Peyer's patch (tissue), 4 donors: Measurements from ENCODE around the gene PITX1. TPM values are rescaled to one million over a fixed set of nuclear protein-coding genes. Genes with fewer than 3 reads are reported as not detected.
"Not testable (repeated sequence)": the region's sequence is repeated elsewhere in the genome, so short reads cannot be mapped to it uniquely, and the experiment has no call there.

ENCODE experiments used
- DNase-seq, 3 donors: peaks; one replicate each; pipeline ENCODE4 v3.0.0-alpha.2; 2017 to 2019
- H3K27ac ChIP-seq, 4 donors: fragments of 200-600 bp; sonication (generic); one replicate each; pipeline ENCODE4 v1.5.1; 2016 to 2019
- H3K27me3 ChIP-seq, 2 donors: fragments of 200-600 bp; sonication (generic); one replicate each; pipeline ENCODE4 v1.5.1; 2019
- H3K36me3 ChIP-seq, 3 donors: fragments of 200-600 bp; sonication (generic); one replicate each; pipeline ENCODE4 v1.5.1; 2016 to 2019
- H3K4me1 ChIP-seq, 4 donors: fragments of 200-600 bp; sonication (generic); one replicate each; pipeline ENCODE4 v1.5.1; 2016 to 2019
- H3K4me3 ChIP-seq, 4 donors: fragments of 200-600 bp; sonication (generic); 1 replicate in 3 of 4; 2 replicates in 1 of 4; pipeline ENCODE4 v1.5.1; 2016 to 2019; ENCODE audit warnings: mild to moderate bottlenecking in 1 of 4
- H3K9me3 ChIP-seq, 4 donors: fragments of 200-600 bp; sonication (generic); one replicate each; pipeline ENCODE4 v1.5.1; 2016 to 2019; ENCODE audit warnings: mild to moderate bottlenecking in 1 of 4
- CTCF ChIP-seq, 6 experiments: fragments of 450-650 bp in 4 of 6; fragments of 200-600 bp in 2 of 6; sonication (generic) in 1 of 6; IDR thresholded peaks; one replicate each; pipeline ENCODE4 v1.5.1; 2017 to 2019; ENCODE audit warnings: antibody characterized with exemption in 6 of 6, mild to moderate bottlenecking in 3 of 6, moderate library complexity in 1 of 6
- POLR2A ChIP-seq, 2 donors: fragments of 450-650 bp; IDR thresholded peaks; one replicate each; pipeline ENCODE4 v1.5.1; 2017; ENCODE audit warnings: antibody characterized with exemption in 2 of 2, mild to moderate bottlenecking in 2 of 2, moderate library complexity in 2 of 2
- total RNA-seq, 4 donors: library from RNA; depleted of rRNA; stranded (reverse); fragments of >200 nt; gene quantifications; one replicate each; pipeline ENCODE4 v1.1.0, GENCODE V29; 2016

PITX1 gene
- total RNA-seq, 4 donors from 2014 or later = 0.88 to 4.2 (median 2.5) TPM

- no peaks in the 10 kb centered on the region for H3K36me3 ChIP-seq
- no peak overlapping the region for H3K4me3 ChIP-seq
- H3K9me3 ChIP-seq = no peaks in the 10 kb centered on the region
- H3K27me3 ChIP-seq = no peaks in the 10 kb centered on the region
- DNase-seq = no peak
- no peak overlapping the region for H3K27ac ChIP-seq
- H3K4me1 ChIP-seq = no peaks in the 10 kb centered on the region
- no peak for TF ChIP-seq CTCF (IDR thresholded peaks at IDR 0.05)
- TF ChIP-seq POLR2A (IDR thresholded peaks at IDR 0.05) = no peak
Measured at GRCh38 chr5:135007305-135007704, 26.7 kb downstream of the PITX1 start.

- Histone ChIP-seq H3K4me1 (no peaks in the 10 kb centered on the region), H3K9me3 (no peaks in the 10 kb centered on the region), H3K36me3 (no peaks in the 10 kb centered on the region), H3K27me3 (no peaks in the 10 kb centered on the region), H3K4me3 (no peak overlapping the region), H3K27ac (no peak overlapping the region)
- no peak for DNase-seq
- no peak for TF ChIP-seq POLR2A (IDR thresholded peaks at IDR 0.05)
- TF ChIP-seq CTCF (IDR thresholded peaks at IDR 0.05) = no peak
Measured at GRCh38 chr5:135005076-135005475, 29.0 kb downstream of the PITX1 start.

GRCh38 chr5:135004376-135004775 lies 29.7 kb downstream of the PITX1 start:
- Histone ChIP-seq H3K4me1 (no peaks in the 10 kb centered on the region), H3K9me3 (no peaks in the 10 kb centered on the region), H3K4me3 (no peak overlapping the region), H3K27me3 (no peaks in the 10 kb centered on the region), H3K36me3 (no peaks in the 10 kb centered on the region), H3K27ac (no peak overlapping the region)
- DNase-seq = no peak
- TF ChIP-seq CTCF (IDR thresholded peaks at IDR 0.05) (no peak), POLR2A (IDR thresholded peaks at IDR 0.05) (no peak)

- H3K9me3 ChIP-seq, H3K4me1 ChIP-seq, H3K27ac ChIP-seq, H3K36me3 ChIP-seq, H3K4me3 ChIP-seq, H3K27me3 ChIP-seq, DNase-seq: not testable (repeated sequence)
Measured at GRCh38 chr5:134998068-134998467, 36.0 kb downstream of the PITX1 start.

GRCh38 chr5:134997015-134997414 lies 37.0 kb downstream of the PITX1 start:
- H3K4me1 ChIP-seq = no peaks in the 10 kb centered on the region
- TF ChIP-seq POLR2A (IDR thresholded peaks at IDR 0.05) (no peak), CTCF (IDR thresholded peaks at IDR 0.05) (no peak)

GRCh38 chr5:134995850-134996402 lies 38.1 kb downstream of the PITX1 start:
- DNase-seq = no peak
- Histone ChIP-seq H3K4me3 (no peak overlapping the region), H3K27ac (no peak overlapping the region), H3K4me1 (no peaks in the 10 kb centered on the region), H3K9me3 (no peaks in the 10 kb centered on the region), H3K36me3 (no peaks in the 10 kb centered on the region), H3K27me3 (no peaks in the 10 kb centered on the region)
- TF ChIP-seq POLR2A (IDR thresholded peaks at IDR 0.05) = no peak
- no peak for TF ChIP-seq CTCF (IDR thresholded peaks at IDR 0.05)

More at GRCh38 chr5:134997015-134997414, 37.0 kb downstream of the PITX1 start:
- H3K36me3 ChIP-seq = no peaks in the 10 kb centered on the region
- no peaks in the 10 kb centered on the region for H3K27me3 ChIP-seq
- DNase-seq = no peak
- H3K27ac ChIP-seq = no peak overlapping the region
- H3K9me3 ChIP-seq = no peaks in the 10 kb centered on the region
- H3K4me3 ChIP-seq = no peak overlapping the region
